Lower leg skin (tissue), 4 donors: ENCODE results near the gene NLRP3. TPM values are rescaled to one million over a fixed set of nuclear protein-coding genes. Genes with fewer than 3 reads are reported as not detected.
A peak's percentile ranks its signal among the peaks of the same experiment; 100 is the strongest.

Experiments used
- DNase-seq, 2 donors: peaks; one replicate each; pipeline ENCODE4 v3.0.0-alpha.2; 2019; ENCODE audit warnings: low spot score in 2 of 2
- H3K4me3 ChIP-seq: fragments of 200-600 bp; sonication (generic); 2 replicates; pipeline ENCODE4 v1.5.1; 2017; ENCODE audit warnings: mild to moderate bottlenecking, low read depth; ENCODE audit not compliant: poor library complexity, severe bottlenecking
- CTCF ChIP-seq, 3 donors: fragments of 450-650 bp; IDR thresholded peaks; one replicate each; pipeline ENCODE4 v1.5.1; 2016; ENCODE audit warnings: antibody characterized with exemption in 3 of 3, mild to moderate bottlenecking in 3 of 3, moderate library complexity in 2 of 3
- POLR2A ChIP-seq, 2 donors: fragments of 450-650 bp; IDR thresholded peaks; one replicate each; pipeline ENCODE4 v1.6.1; 2016 to 2017; ENCODE audit warnings: antibody characterized with exemption in 2 of 2, mild to moderate bottlenecking in 1 of 2, moderate library complexity in 1 of 2
- WGBS, 2 donors: methylation state at CpG; one replicate each; pipeline ENCODE4 v1.1.5; 2018; 5-methylcytosine and 5-hydroxymethylcytosine counted together
- intact Hi-C: fragments of 100-400 bp; cut with DNase I; formaldehyde crosslinking; loops from one replicate; pipeline ENCODE4 v1.15.0; 2023; ENCODE audit warnings: low total_unique reads
- total RNA-seq, 4 donors: library from RNA; depleted of rRNA; stranded (reverse); fragments of >200 nt; gene quantifications; one replicate each; pipeline ENCODE4 v1.1.0, GENCODE V29; 2016

Gene NLRP3
- total RNA-seq, 4 donors from 2014 or later = 0.13 to 1.2 (median 0.32) TPM

- H3K4me3 ChIP-seq = no peak overlapping the region
- intact Hi-C loops = no loop called here
- no peak for DNase-seq
- 75 to 79% methylated on average over 10 of the region's 10 CpGs for WGBS, 2 donors
- TF ChIP-seq CTCF (IDR thresholded peaks at IDR 0.05) (no peak), POLR2A (IDR thresholded peaks at IDR 0.05) (no peak)
These were observed 14.5 kb upstream of the NLRP3 start for GRCh38 chr1:247401310-247402119.

- TF ChIP-seq POLR2A (IDR thresholded peaks at IDR 0.05) (no peak), CTCF (IDR thresholded peaks at IDR 0.05) (no peak)
- DNase-seq = no peak
- 76 to 82% methylated on average over 7 of the region's 7 CpGs for WGBS, 2 donors
- intact Hi-C loops = no loop called here
- H3K4me3 ChIP-seq = no peak overlapping the region
These were observed 13.8 kb upstream of the NLRP3 start for GRCh38 chr1:247402120-247402675.

GRCh38 chr1:247406014-247406656 lies 9.8 kb upstream of the NLRP3 start:
- intact Hi-C loops = no loop called here
- TF ChIP-seq POLR2A (IDR thresholded peaks at IDR 0.05) (no peak), CTCF (IDR thresholded peaks at IDR 0.05) (no peak)
- WGBS, 2 donors = 86 to 90% methylated on average over 35 to 40 of the region's 40 CpGs
- DNase-seq = no peak
- no peak overlapping the region for H3K4me3 ChIP-seq

- intact Hi-C loops = no loop called here
- DNase-seq = peak in 1 of 2 donors; percentile 21
- H3K4me3 ChIP-seq = no peak overlapping the region
- TF ChIP-seq CTCF (IDR thresholded peaks at IDR 0.05) (no peak), POLR2A (IDR thresholded peaks at IDR 0.05) (no peak)
- 40 to 48% methylated on average over 10 of the region's 10 CpGs for WGBS, 2 donors
These were observed 8.8 kb upstream of the NLRP3 start for GRCh38 chr1:247407180-247407616.

- 60 to 74% methylated on average over 5 of the region's 5 CpGs for WGBS, 2 donors
- H3K4me3 ChIP-seq = no peak overlapping the region
- no peak for TF ChIP-seq CTCF (IDR thresholded peaks at IDR 0.05)
- no peak for TF ChIP-seq POLR2A (IDR thresholded peaks at IDR 0.05)
- DNase-seq = no peak
- intact Hi-C loops = no loop called here
These were observed 7.9 kb upstream of the NLRP3 start for GRCh38 chr1:247408100-247408499.
